CD4-positive, alpha-beta T cell (primary cell): ENCODE measurements around the gene PPM1F. TPM values are rescaled to one million over a fixed set of nuclear protein-coding genes. Genes with fewer than 3 reads are reported as not detected.

Experiments
- ATAC-seq: fragments of 200-7000 bp; cut with Tn5 transposase; one replicate; pipeline ENCODE4 v1.10.0; 2022; ENCODE audit warnings: mild to moderate bottlenecking; ENCODE audit not compliant: poor library complexity
- CTCF ChIA-PET: fragments of 350-600 bp; sonication (Branson Sonifier 250); formaldehyde crosslinking; loops from one replicate; lab custom pipeline; 2021; ENCODE audit warnings: antibody characterized with exemption, inconsistent platforms; lab: Charles Lee
- POLR2A ChIA-PET: fragments of 350-600 bp; sonication (Branson Sonifier 250); formaldehyde crosslinking; loops from one replicate; lab custom pipeline; 2021; ENCODE audit warnings: antibody characterized with exemption, inconsistent platforms; lab: Charles Lee
- DNase-seq, 14 experiments: peaks; one replicate each; pipeline ENCODE4 v3.0.0-alpha.2; 2013 to 2020; ENCODE audit warnings: mixed read lengths in 2 of 14
- H3K27ac ChIP-seq, 2 donors: one replicate each; pipeline versions ENCODE4 v1.5.1 to v1.7.0; 2013; ENCODE audit warnings: low read length in 2 of 2, low read depth in 1 of 2, mild to moderate bottlenecking in 1 of 2
- H3K27me3 ChIP-seq, 2 experiments: 1 replicate in 1 of 2; 2 replicates in 1 of 2; pipeline versions ENCODE4 v1.6.1 to v1.7.0; 2013; ENCODE audit warnings: low read length in 2 of 2, control low read depth in 1 of 2, mild to moderate bottlenecking in 1 of 2, moderate library complexity in 1 of 2; ENCODE audit not compliant: insufficient read depth in 2 of 2, control insufficient read depth in 1 of 2
- H3K36me3 ChIP-seq: one replicate; pipeline ENCODE4 v1.6.1; 2013; ENCODE audit warnings: low read length, control low read depth; ENCODE audit not compliant: insufficient read depth
- H3K4me1 ChIP-seq: one replicate; pipeline ENCODE4 v1.6.1; 2013; ENCODE audit warnings: low read length, control low read depth; ENCODE audit not compliant: insufficient read depth
- H3K4me3 ChIP-seq: one replicate; pipeline ENCODE4 v1.5.1; 2013; ENCODE audit warnings: mild to moderate bottlenecking, low read length, moderate library complexity
- H3K9me3 ChIP-seq, 2 experiments: 1 replicate in 1 of 2; 2 replicates in 1 of 2; pipeline versions ENCODE4 v1.6.1 to v1.7.0; 2013; ENCODE audit warnings: low read length in 2 of 2, mild to moderate bottlenecking in 2 of 2, control low read depth in 1 of 2, moderate library complexity in 1 of 2; ENCODE audit not compliant: control insufficient read depth in 1 of 2, insufficient read depth in 1 of 2
- H3K27ac Mint-ChIP-seq: one replicate; pipeline ENCODE4 v1.8.0; 2020; ENCODE audit warnings: mixed read lengths
- H3K27me3 Mint-ChIP-seq: one replicate; pipeline ENCODE4 v1.8.0; 2021; ENCODE audit warnings: mixed read lengths
- H3K36me3 Mint-ChIP-seq: one replicate; pipeline ENCODE4 v1.8.0; 2021; ENCODE audit warnings: low read depth, mixed read lengths
- H3K4me1 Mint-ChIP-seq: one replicate; pipeline ENCODE4 v1.8.0; 2021; ENCODE audit warnings: low read depth, mixed read lengths
- H3K4me3 Mint-ChIP-seq: one replicate; pipeline ENCODE4 v1.8.0; 2020; ENCODE audit warnings: mild to moderate bottlenecking, mixed read lengths
- H3K9me3 Mint-ChIP-seq: one replicate; pipeline ENCODE4 v1.8.0; 2020; ENCODE audit warnings: mixed read lengths
- intact Hi-C, 2 experiments: fragments of 100-400 bp; cut with DNase I in 1 of 2; cut with micrococcal nuclease in 1 of 2; formaldehyde crosslinking; loops; one replicate each; pipeline versions ENCODE4 v1.15.1 to v1.9.0; 2023 to 2025; cut with DNase I, micrococcal nuclease
- total RNA-seq, 174 experiments: library from RNA in 2 of 174; stranded (reverse) in 2 of 174; gene quantifications; one replicate each; pipeline ENCODE4 v1.2.3 and lab custom pipeline; 2021 to 2026
- TF ChIP-seq, protein P1 (sequence below): fragments of 200-600 bp; IDR thresholded peaks from one replicate; pipeline ENCODE4 v1.8.0; 2022; ENCODE audit warnings: antibody characterized with exemption, mild to moderate bottlenecking

PPM1F gene
- total RNA-seq, 2 experiments from 2014 or later, result 18.0 to 18.3 TPM

DNA sequence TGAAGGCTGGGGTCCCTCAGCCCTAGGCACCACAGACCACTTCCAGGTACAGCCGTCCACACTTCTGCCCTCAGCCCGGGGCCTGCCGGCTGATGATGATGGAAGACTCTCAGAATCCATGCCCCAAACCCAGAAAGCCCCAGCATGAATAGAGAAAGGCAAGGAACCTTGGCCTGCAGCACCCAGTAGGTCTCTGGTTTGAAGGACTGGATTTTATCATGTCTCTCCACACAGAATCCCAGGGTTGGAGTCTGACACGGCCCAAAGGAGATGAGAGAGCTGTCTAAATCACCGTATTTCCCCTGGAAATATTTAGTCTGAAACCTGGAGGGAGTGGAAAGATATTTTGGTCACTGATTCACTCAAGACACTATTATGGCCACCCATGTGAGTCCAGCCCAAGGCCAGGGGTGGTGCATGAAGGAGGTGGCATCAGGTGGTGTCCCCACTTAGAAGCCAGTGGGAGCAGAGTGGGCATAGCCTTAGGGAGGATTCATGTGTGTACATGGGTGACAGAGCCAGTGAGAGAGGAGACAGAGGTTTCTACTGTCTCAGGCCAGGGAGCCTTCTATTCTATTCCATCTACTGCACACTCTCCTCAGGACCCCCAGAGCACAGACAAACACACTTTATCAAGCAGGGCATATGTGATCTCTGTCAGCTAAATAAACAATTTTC lies 15.9 kb upstream of the PPM1F start:
- Mint-ChIP-seq H3K9me3 (no peaks in the 10 kb centered on the region), H3K27me3 (no peaks in the 10 kb centered on the region), H3K4me1 (peaks cover 4% of the 10 kb centered on the region), H3K4me3 (no peak overlapping the region), H3K36me3 (peaks cover 81% of the 10 kb centered on the region), H3K27ac (no peak overlapping the region)
- peaks cover 91% of the 10 kb centered on the region for H3K36me3 ChIP-seq
- intact Hi-C loops, result no loop called here
- H3K4me1 ChIP-seq, result no peaks in the 10 kb centered on the region
- TF ChIP-seq, protein P1, sequence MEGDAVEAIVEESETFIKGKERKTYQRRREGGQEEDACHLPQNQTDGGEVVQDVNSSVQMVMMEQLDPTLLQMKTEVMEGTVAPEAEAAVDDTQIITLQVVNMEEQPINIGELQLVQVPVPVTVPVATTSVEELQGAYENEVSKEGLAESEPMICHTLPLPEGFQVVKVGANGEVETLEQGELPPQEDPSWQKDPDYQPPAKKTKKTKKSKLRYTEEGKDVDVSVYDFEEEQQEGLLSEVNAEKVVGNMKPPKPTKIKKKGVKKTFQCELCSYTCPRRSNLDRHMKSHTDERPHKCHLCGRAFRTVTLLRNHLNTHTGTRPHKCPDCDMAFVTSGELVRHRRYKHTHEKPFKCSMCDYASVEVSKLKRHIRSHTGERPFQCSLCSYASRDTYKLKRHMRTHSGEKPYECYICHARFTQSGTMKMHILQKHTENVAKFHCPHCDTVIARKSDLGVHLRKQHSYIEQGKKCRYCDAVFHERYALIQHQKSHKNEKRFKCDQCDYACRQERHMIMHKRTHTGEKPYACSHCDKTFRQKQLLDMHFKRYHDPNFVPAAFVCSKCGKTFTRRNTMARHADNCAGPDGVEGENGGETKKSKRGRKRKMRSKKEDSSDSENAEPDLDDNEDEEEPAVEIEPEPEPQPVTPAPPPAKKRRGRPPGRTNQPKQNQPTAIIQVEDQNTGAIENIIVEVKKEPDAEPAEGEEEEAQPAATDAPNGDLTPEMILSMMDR, result no peak
- H3K27ac ChIP-seq, result no peak overlapping the region
- ChIA-PET POLR2A (interaction anchor here (0.9 kb wide), 1 partner anchor 14 kb away, joined by 3 read pairs; the partner anchor contains the start of gene TOP3B), CTCF (no interaction called here)
- DNase-seq, result no peak
- no peaks in the 10 kb centered on the region for H3K27me3 ChIP-seq
- H3K4me3 ChIP-seq, result no peak overlapping the region
- no peaks in the 10 kb centered on the region for H3K9me3 ChIP-seq
- ATAC-seq, result no peak

DNA sequence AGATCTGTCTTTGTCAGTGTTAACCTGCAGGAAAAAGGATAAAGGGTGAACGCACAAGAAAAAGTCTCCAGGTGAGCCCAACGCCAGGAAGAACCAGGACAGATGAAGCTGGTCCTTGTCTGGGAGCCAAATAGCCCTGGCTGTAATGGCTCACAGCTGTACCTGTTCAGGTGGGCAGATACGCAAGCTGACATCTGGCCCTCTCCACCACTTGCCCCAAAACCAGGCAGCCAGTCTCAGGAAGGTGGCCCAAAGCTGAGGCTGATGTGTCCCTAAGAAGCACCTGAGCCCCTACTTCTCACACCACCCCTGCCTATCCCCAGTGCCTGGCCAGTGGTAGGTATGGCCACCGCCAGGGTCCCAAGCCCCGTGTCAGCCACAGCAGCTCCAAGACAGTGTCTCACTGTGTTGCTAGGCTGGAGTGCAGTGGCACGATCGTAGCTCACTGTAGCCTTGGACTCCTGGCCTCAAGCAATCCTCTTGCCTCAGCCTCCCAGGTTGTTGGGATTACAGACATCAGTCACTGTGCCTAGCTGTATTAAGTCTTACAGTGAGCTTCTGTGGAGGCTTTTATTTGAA lies 15.1 kb upstream of the PPM1F start:
- no peak for ATAC-seq
- peaks cover 4% of the 10 kb centered on the region for H3K4me1 Mint-ChIP-seq
- no peak overlapping the region for H3K4me3 ChIP-seq
- H3K9me3 Mint-ChIP-seq, result no peaks in the 10 kb centered on the region
- H3K27me3 Mint-ChIP-seq, result no peaks in the 10 kb centered on the region
- no peaks in the 10 kb centered on the region for H3K9me3 ChIP-seq
- intact Hi-C loops, result no loop called here
- TF ChIP-seq, protein P1, result no peak
- no peaks in the 10 kb centered on the region for H3K27me3 ChIP-seq
- no peak overlapping the region for H3K27ac Mint-ChIP-seq
- POLR2A ChIA-PET, result interaction anchor here (1.0 kb wide), 1 partner anchor 15 kb away, joined by 3 read pairs; the partner anchor contains the start of gene TOP3B
- no peak for DNase-seq
- no peak overlapping the region for H3K27ac ChIP-seq
- CTCF ChIA-PET, result no interaction called here
- no peaks in the 10 kb centered on the region for H3K4me1 ChIP-seq
- H3K36me3 Mint-ChIP-seq, result peaks cover 81% of the 10 kb centered on the region
- peaks cover 85% of the 10 kb centered on the region for H3K36me3 ChIP-seq
- H3K4me3 Mint-ChIP-seq, result no peak overlapping the region

DNA sequence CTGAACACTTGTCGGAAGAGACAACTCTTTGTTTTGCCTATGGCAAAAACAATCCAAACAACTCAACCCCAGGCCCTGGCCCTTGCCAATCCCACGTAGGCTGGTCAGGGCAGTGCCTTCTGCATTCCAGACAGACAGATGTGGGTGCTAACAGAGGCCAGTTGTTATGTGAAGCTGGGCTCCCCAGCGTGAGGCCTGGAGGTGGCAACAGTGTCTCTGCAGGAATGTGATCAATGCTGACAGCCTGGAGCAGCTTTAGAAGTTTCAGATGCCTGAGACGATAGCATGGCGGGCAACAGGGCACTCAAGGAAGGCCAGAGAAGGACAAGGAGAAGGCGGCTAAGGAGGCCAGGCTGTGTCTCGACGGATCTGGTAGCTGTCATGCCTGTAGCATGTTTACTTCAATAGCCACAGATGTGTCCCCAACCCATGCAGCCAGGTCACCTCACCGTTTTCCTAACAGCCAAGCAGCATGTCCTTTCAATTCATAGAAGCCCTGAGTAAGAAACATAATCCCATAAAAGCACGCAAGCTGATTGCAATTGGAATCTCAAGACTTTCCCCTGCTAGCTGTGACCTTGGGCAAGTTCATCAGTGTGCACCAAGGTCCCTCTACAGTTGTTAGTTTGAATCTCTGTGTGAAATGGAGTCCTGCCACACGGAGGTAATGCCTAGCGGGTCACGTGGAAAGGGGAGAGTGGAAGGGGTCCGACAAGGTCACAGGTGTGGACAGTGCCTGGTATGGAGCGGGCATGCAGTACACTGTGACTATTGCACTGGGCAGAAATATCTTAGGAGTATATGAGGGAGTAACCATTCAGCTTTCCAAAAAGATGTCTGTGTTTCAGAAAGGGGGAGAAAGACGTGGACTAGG lies 14.2 kb upstream of the PPM1F start:
- no peak overlapping the region for H3K4me3 ChIP-seq
- Mint-ChIP-seq H3K27ac (no peak overlapping the region), H3K27me3 (no peaks in the 10 kb centered on the region), H3K9me3 (no peaks in the 10 kb centered on the region), H3K4me1 (no peaks in the 10 kb centered on the region), H3K4me3 (no peak overlapping the region), H3K36me3 (peaks cover 80% of the 10 kb centered on the region)
- ChIA-PET CTCF (no interaction called here), POLR2A (interaction anchor here (1.0 kb wide), 1 partner anchor 16 kb away, joined by 3 read pairs; the partner anchor contains the start of gene TOP3B)
- no peaks in the 10 kb centered on the region for H3K9me3 ChIP-seq
- H3K36me3 ChIP-seq, result peaks cover 87% of the 10 kb centered on the region
- no peaks in the 10 kb centered on the region for H3K27me3 ChIP-seq
- no peaks in the 10 kb centered on the region for H3K4me1 ChIP-seq
- H3K27ac ChIP-seq, result no peak overlapping the region
- no peak for DNase-seq
- TF ChIP-seq, protein P1, result no peak
- ATAC-seq, result no peak
- intact Hi-C loops, result no loop called here
